ENCODE results near the gene MYH16. TPM values are rescaled to one million over a fixed set of nuclear protein-coding genes. Genes with fewer than 3 reads are reported as not detected.

MYH16 gene
- total RNA-seq, result not detected

GRCh38 chr7:99272476-99273045 lies at the start of gene MYH16:
Gene MYH16 (plus strand): TSS chr7:99272839.

GRCh38 chr7:99325592-99326407 lies 53.2 kb downstream of the MYH16 start, which contains the start of gene ARPC1A:
Gene ARPC1A (plus strand): TSS chr7:99325898. CDS start chr7:99333354, 7,456 bp downstream.

Other genes with a start within 250 kb of the MYH16 start
- 10 to 100 TPM; 11.3 to 12.4 TPM for gene SMURF1, start 128.7 kb upstream of the MYH16 start, total RNA-seq
- gene KPNA7, start 64.7 kb upstream of the MYH16 start, total RNA-seq, result not detected
- gene ARPC1A, start 53.1 kb downstream of the MYH16 start, total RNA-seq, result 10 to 100 TPM; 44.8 to 48.3 TPM
- 100 to 1,000 TPM; 348 to 354 TPM for gene ARPC1B, start 101.9 kb downstream of the MYH16 start, total RNA-seq
- 10 to 100 TPM; 85.6 to 94.1 TPM for gene PDAP1, start 135.8 kb downstream of the MYH16 start, total RNA-seq
- 10 to 100 TPM; 77.8 to 79.3 TPM for gene BUD31, start 136.1 kb downstream of the MYH16 start, total RNA-seq
- 10 to 100 TPM in 1 of 2 experiments, 1 to 10 TPM in 1; 9.7 to 10.0 TPM for gene PTCD1, start 166.0 kb downstream of the MYH16 start, total RNA-seq
- gene CPSF4, start 166.1 kb downstream of the MYH16 start, total RNA-seq, result 10 to 100 TPM; 61.2 to 63.5 TPM
- 100 to 1,000 TPM; 340 to 354 TPM for gene ATP5MF, start 193.3 kb downstream of the MYH16 start, total RNA-seq
- gene ZNF789, start 200.1 kb downstream of the MYH16 start, total RNA-seq, result 10 to 100 TPM; 23.8 to 26.8 TPM
- gene ZNF394, start 227.4 kb downstream of the MYH16 start, total RNA-seq, result 10 to 100 TPM; 61.2 to 64.8 TPM
- 10 to 100 TPM; 11.2 to 11.8 TPM for gene ZKSCAN5, start 231.8 kb downstream of the MYH16 start, total RNA-seq